ENCODE data around the gene LBR.

LBR gene

DNA sequence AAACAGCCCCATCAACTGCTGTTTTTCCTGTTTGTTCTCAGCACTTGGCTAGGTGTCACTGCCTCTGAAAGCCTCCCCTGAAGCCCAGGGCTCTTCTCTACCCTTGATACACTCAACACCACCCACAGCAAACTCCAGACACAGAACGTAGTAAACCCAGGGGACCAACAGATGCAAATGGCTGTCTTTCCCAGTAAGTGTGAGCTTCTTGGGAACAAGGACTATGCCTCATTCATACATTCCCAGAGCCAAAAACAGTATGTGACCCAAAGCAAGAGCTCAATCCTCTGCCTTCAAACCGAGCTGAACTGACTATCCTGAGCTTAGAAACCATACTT, 4.4 kb downstream of the LBR start:
- no peak overlapping the region for H3K27ac ChIP-seq

DNA sequence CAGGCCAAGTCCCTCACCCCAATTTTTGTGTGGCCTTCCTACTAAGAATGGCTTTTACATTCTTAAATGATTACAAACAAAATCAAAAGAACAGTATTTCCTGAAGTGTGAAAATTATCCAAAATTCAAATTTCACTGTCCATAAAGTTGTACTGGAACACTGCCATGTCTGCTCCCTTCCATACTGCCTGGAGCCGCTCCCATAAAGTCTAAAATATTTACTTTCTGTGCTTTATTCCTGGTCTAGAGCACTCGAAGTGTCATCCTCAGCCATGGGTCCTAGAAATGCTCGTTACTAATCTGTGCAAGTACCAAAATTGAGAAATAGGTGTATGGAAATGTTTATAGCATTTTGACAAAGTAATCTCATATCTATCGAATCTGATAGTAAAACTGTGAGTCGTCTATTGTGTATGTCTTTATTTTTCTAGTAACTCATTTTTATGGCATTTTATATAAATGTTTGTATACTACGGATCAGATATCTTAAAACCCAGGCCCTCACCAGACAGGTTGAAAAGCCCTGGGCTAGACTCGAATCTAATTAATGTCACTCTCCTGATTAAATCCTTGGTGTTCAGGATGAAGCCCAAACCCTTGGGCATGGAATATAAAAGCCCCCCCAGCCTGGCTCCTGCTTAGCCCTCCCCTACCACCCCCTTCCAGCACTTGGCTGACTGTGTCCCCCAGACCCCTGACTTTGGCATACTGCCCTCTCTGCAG, 4.9 kb downstream of the LBR start:
- H3K4me1 ChIP-seq: peaks cover 46% of the 10 kb centered on the region

More for the DNA sequence above, 4.4 kb downstream of the LBR start:
- Histone ChIP-seq H3K9me3 (no peaks in the 10 kb centered on the region), H3K27me3 (no peaks in the 10 kb centered on the region), H3K4me1 (peaks cover 46% of the 10 kb centered on the region), H4K20me1 (peaks cover 89% of the 10 kb centered on the region), H3K36me3 (peaks cover 55% of the 10 kb centered on the region), H3K9ac (peak overlapping the region; percentile 32; the same call in 1 of the 2 replicates), H3K4me3 (no peak overlapping the region), H3K4me2 (peak overlapping the region; percentile 91)
- TF ChIP-seq Cebpa-rat (IDR thresholded peaks at IDR 0.05): no peak

DNA sequence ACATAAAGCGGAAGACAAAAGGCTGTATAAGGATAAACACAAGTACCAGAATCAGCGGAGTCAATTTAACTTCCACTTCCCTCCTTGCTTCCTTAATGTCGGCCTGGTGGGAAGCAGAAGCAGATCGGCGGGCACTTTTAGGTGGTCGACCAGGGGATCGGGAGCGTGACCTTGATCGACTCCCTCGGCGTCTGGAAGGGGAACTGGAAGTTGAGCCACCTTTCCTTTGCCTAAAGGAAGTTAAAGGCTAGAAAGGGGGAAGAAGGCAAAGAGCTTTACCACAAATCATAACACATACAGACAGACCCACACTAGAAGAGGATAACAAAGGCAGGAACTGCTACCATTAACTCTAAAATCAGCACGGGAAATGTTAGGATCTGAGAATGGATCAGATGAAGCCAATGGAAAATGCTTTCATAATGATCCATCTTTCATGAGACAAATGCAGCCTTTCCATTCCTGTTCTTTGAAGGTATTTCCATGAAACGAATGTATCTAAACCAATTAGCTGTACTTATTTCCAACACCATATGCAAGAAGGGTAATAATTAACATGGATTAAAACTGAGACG, 5.7 kb downstream of the LBR start:
- H3K27me3 ChIP-seq: no peaks in the 10 kb centered on the region
- H3K36me3 ChIP-seq: peaks cover 69% of the 10 kb centered on the region
- no peak overlapping the region for H3K9ac ChIP-seq
- no peak overlapping the region for H3K4me3 ChIP-seq
- H3K4me1 ChIP-seq: peaks cover 46% of the 10 kb centered on the region
- TF ChIP-seq Cebpa-rat (IDR thresholded peaks at IDR 0.05): no peak
- peak overlapping the region; percentile 31 for H3K4me2 ChIP-seq
- peak overlapping the region; percentile 8; the same call in 1 of the 2 replicates for H3K27ac ChIP-seq
- H4K20me1 ChIP-seq: peaks cover 95% of the 10 kb centered on the region
- H3K9me3 ChIP-seq: no peaks in the 10 kb centered on the region

More for the DNA sequence above, 4.9 kb downstream of the LBR start:
- Histone ChIP-seq H3K4me3 (no peak overlapping the region), H4K20me1 (peaks cover 93% of the 10 kb centered on the region), H3K9ac (peak overlapping the region; percentile 32; the same call in 1 of the 2 replicates), H3K4me2 (peak overlapping the region; percentile 91), H3K9me3 (no peaks in the 10 kb centered on the region), H3K36me3 (peaks cover 60% of the 10 kb centered on the region), H3K27ac (no peak overlapping the region), H3K27me3 (no peaks in the 10 kb centered on the region)
- TF ChIP-seq Cebpa-rat (IDR thresholded peaks at IDR 0.05): no peak

DNA sequence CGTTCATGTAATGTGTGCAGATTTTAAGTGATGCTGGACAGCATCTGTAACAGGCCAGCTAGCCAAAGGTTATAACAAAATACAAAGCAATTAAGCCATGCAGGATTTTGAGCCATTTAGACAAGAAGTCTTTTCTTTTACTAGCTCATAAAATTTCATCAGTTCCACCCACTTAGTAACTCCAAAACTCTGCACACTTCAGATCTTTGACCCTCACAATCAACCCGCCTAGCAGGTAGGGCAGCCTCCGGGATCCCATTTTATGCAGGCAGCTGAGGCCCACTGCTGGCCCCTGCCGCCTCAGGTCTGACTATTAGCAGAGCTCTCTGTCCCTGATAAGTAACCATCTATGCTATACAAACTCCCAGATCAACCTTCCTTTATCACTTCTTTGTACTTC, 9.2 kb downstream of the LBR start:
- Histone ChIP-seq H4K20me1 (peaks cover 90% of the 10 kb centered on the region), H3K27ac (no peak overlapping the region), H3K9me3 (no peaks in the 10 kb centered on the region), H3K4me2 (no peak overlapping the region), H3K27me3 (no peaks in the 10 kb centered on the region), H3K4me3 (no peak overlapping the region), H3K9ac (no peak overlapping the region), H3K36me3 (peaks cover 100% of the 10 kb centered on the region), H3K4me1 (peaks cover 17% of the 10 kb centered on the region)
- TF ChIP-seq Cebpa-rat (IDR thresholded peaks at IDR 0.05): no peak

DNA sequence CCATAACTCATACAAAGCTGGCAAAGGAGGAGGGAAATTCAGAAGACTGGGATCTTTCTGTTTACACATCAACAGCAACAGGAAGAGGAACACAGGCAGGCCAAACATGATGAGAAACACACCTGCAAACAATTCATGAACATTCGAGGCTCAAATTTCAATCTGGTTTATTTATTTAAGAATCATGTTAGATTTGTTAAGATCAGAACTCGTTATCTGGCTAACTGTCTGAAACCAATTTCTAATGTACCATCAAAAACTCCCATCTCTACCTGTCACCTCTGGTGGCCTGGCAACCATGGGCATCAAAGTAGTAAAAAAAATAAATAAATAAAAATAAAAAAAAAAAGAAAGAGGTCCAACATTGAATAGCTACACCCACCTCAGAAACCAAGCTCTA, 9.8 kb downstream of the LBR start:
- H3K27ac ChIP-seq: no peak overlapping the region
- no peaks in the 10 kb centered on the region for H3K27me3 ChIP-seq
- TF ChIP-seq Cebpa-rat (IDR thresholded peaks at IDR 0.05): no peak
- peaks cover 100% of the 10 kb centered on the region for H3K36me3 ChIP-seq
- H3K9ac ChIP-seq: no peak overlapping the region
- H3K4me1 ChIP-seq: peaks cover 12% of the 10 kb centered on the region
- H4K20me1 ChIP-seq: peaks cover 87% of the 10 kb centered on the region
- no peak overlapping the region for H3K4me2 ChIP-seq
- H3K4me3 ChIP-seq: no peak overlapping the region
- no peaks in the 10 kb centered on the region for H3K9me3 ChIP-seq

DNA sequence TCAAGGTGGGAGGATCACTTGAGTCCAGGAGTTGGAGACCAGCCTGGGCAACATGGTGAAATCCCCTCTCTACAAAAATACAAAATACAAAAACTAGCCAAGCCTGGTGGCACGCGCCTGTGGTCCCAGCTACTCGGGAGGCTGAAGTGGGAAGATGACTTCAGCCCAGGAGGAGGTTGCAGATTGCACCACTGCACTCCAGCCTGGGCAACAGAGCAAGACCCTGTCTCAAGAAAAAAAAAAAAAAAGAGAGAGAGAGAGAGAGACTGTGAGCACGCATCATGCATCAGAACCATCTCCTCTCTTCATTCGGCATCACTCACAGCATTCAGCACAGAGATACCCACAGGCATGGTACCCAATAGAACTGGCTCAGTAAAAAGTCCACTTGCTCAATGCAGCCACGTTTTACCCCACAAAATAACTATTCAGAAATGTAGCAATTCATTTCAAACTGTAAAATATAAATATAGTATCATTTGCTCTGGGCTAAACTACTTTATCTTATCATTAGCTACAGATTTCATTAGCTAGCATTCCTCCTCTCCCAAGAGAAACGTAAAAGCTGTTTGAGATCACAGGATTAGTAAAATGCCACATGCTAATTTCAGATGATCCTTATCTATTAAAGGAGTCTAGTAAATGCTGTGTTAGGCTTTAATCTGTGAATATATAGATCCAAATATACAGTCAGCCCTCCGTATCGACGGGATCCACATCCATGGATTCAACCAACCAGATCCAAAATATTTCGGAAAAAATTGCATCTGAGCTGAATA, 11.7 kb downstream of the LBR start:
- H3K9ac ChIP-seq: no peak overlapping the region
- TF ChIP-seq Cebpa-rat (IDR thresholded peaks at IDR 0.05): no peak
- H4K20me1 ChIP-seq: peaks cover 76% of the 10 kb centered on the region
- H3K4me2 ChIP-seq: no peak overlapping the region
- H3K27ac ChIP-seq: no peak overlapping the region
- H3K27me3 ChIP-seq: no peaks in the 10 kb centered on the region
- no peaks in the 10 kb centered on the region for H3K4me1 ChIP-seq
- H3K9me3 ChIP-seq: no peaks in the 10 kb centered on the region
- no peak overlapping the region for H3K4me3 ChIP-seq
- peaks cover 100% of the 10 kb centered on the region for H3K36me3 ChIP-seq

DNA sequence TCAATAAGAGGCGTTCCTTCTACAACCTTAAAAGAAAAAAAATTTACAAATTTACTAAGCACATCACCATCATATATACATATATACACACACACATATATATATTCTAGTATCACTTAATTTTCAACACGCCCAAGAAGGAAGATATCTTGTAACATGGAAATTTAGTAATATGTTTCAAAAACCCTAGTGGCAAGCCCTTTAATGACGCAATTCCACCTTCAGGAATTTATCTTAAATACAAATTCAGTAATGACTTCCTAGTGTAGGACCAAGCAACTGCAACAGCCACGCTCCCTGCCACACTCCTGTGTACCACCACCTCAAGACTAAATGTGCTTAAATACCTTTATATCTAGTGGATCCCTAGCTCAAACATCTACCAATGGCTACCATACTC, 12.5 kb downstream of the LBR start:
- no peak overlapping the region for H3K4me3 ChIP-seq
- no peaks in the 10 kb centered on the region for H3K4me1 ChIP-seq
- H4K20me1 ChIP-seq: peaks cover 73% of the 10 kb centered on the region
- H3K9ac ChIP-seq: no peak overlapping the region
- H3K27ac ChIP-seq: no peak overlapping the region
- H3K4me2 ChIP-seq: no peak overlapping the region
- H3K36me3 ChIP-seq: peaks cover 99% of the 10 kb centered on the region
- H3K27me3 ChIP-seq: no peaks in the 10 kb centered on the region
- TF ChIP-seq Cebpa-rat (IDR thresholded peaks at IDR 0.05): no peak
- H3K9me3 ChIP-seq: no peaks in the 10 kb centered on the region

DNA sequence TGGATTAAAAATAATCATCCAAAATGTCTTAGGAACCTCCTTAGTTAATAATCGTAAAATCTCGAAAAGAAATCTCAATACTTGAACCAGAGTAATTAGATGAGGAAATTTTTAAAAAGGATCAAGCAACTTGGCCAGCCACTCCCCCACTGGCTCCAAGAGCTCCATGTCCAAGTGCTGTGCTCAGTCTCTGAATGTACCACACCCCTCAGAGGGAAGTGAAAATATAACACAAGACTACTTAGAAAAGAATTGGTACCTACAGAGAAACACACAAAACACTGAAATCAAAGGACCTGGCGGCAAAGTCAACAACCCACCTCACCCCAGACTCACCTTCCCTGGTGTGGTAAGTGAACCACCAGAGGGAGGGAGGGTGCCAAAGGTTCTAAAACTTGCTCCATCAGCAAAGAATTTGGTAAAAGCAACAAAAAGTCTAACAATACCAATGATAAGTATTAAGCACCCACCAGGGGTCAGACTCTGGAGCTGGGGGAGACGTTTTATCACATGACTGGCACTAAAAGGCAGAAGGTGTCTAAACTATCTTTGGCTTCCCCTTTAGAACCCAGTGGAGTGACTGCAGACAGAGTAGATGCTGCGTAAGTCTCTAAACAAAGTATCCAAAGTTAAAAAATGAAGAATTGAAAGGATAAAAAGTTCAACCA, 14.0 kb downstream of the LBR start:
- H3K36me3 ChIP-seq: peaks cover 99% of the 10 kb centered on the region

DNA sequence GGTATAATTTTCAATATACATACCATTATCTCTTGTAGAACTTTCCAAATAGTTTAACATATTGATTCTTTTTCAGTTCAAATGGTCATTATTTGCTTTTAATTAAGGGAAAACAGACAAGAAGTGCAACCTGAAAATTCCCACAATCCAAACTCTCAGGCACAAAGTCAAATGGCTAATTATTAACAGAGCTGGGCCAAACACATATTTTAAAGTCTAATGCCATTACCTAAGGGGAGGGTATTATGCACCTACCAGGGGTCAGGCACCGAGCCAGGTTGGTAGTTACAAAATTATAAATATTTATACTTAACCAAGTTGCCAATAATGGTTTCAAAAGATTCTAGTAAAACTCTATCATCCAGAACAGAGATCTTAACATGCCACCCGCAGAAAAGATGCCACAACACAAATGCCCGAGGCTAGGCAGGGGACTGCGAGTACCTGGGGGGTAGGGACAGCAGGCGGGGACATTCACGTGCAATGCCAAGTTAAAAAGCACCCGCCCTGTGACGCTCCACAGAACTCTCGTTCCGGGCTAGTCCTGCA, 15.0 kb downstream of the LBR start:
- Histone ChIP-seq H3K4me2 (no peak overlapping the region), H3K9ac (no peak overlapping the region), H3K4me3 (no peak overlapping the region), H3K4me1 (no peaks in the 10 kb centered on the region), H3K36me3 (peaks cover 99% of the 10 kb centered on the region), H4K20me1 (peaks cover 71% of the 10 kb centered on the region), H3K9me3 (no peaks in the 10 kb centered on the region), H3K27ac (no peak overlapping the region), H3K27me3 (no peaks in the 10 kb centered on the region)
- no peak for TF ChIP-seq Cebpa-rat (IDR thresholded peaks at IDR 0.05)

More for the DNA sequence above, 14.0 kb downstream of the LBR start:
- Histone ChIP-seq H3K4me3 (no peak overlapping the region), H3K27ac (no peak overlapping the region), H3K9me3 (no peaks in the 10 kb centered on the region), H3K4me1 (no peaks in the 10 kb centered on the region), H3K9ac (no peak overlapping the region), H4K20me1 (peaks cover 70% of the 10 kb centered on the region), H3K27me3 (no peaks in the 10 kb centered on the region), H3K4me2 (no peak overlapping the region)
- TF ChIP-seq Cebpa-rat (IDR thresholded peaks at IDR 0.05): no peak
